K562 (cell line): Measurements from ENCODE around the gene CEBPB. TPM values are rescaled to one million over a fixed set of nuclear protein-coding genes. Genes with fewer than 3 reads are reported as not detected.
A peak's percentile ranks its signal among the peaks of the same experiment; 100 is the strongest.

Experiments
- ASH1L ChIP-seq: fragments of 450-650 bp; IDR thresholded peaks from 2 replicates; pipeline ENCODE4 v1.6.1; 2018; ENCODE audit warnings: borderline replicate concordance, mild to moderate bottlenecking, low read depth; ENCODE audit not compliant: partially characterized antibody
- BRD9 ChIP-seq: fragments of 450-650 bp; IDR thresholded peaks from 2 replicates; pipeline ENCODE4 v1.6.1; 2018; ENCODE audit warnings: low read depth; ENCODE audit not compliant: partially characterized antibody
- CBX2 ChIP-seq: fragments of 200-600 bp; sonication (generic); IDR thresholded peaks from one replicate; pipeline ENCODE4 v1.6.1; 2012; ENCODE audit warnings: mild to moderate bottlenecking, low read length, inconsistent platforms; ENCODE audit not compliant: insufficient read depth, poor library complexity, severe bottlenecking
- DDX20 ChIP-seq: fragments of 450-650 bp; IDR thresholded peaks from 2 replicates; pipeline ENCODE4 v1.6.1; 2016; ENCODE audit warnings: missing genetic modification characterization, low read depth, mild to moderate bottlenecking, missing compliant biosample characterization, moderate library complexity
- HBP1 ChIP-seq: fragments of 450-650 bp; formaldehyde crosslinking; IDR thresholded peaks from 2 replicates; pipeline ENCODE4 v1.4.0; 2022; ENCODE audit warnings: missing genetic modification characterization
- HEY1 ChIP-seq: fragments of 250-450 bp; sonication (Bioruptor Pico); IDR thresholded peaks from 2 replicates; pipeline ENCODE4 v1.5.0; 2020; ENCODE audit warnings: mild to moderate bottlenecking, moderate library complexity, borderline replicate concordance
- ILF3 ChIP-seq: fragments of 450-650 bp; IDR thresholded peaks from 2 replicates; pipeline ENCODE4 v1.6.1; 2018; ENCODE audit warnings: antibody characterized with exemption, mild to moderate bottlenecking, moderate library complexity, borderline replicate concordance
- JUND ChIP-seq, 2 experiments: IDR thresholded peaks; 2 replicates in 1 of 2; 3 replicates in 1 of 2; pipeline ENCODE4 v1.6.1; 2011; ENCODE audit warnings: borderline replicate concordance in 2 of 2, low read depth in 2 of 2, low read length in 2 of 2, improper control_type of control experiment in 1 of 2, missing biosample characterization in 1 of 2, missing genetic modification characterization in 1 of 2, missing genetic modification reagents in 1 of 2
- MBD1 ChIP-seq: fragments of 250-450 bp; sonication (Bioruptor Pico); IDR thresholded peaks from 2 replicates; pipeline ENCODE4 v1.8.0; 2022; ENCODE audit warnings: inconsistent platforms
- MEIS2 ChIP-seq: fragments of 450-650 bp; IDR thresholded peaks from 2 replicates; pipeline ENCODE4 v1.6.1; 2014; ENCODE audit warnings: mild to moderate bottlenecking; ENCODE audit not compliant: partially characterized antibody
- NFE2 ChIP-seq: IDR thresholded peaks from 2 replicates; pipeline ENCODE4 v1.6.1; 2014; ENCODE audit warnings: antibody characterized with exemption, low read depth
- PPARD ChIP-seq: fragments of 250-450 bp; sonication (Bioruptor Pico); IDR thresholded peaks from 2 replicates; pipeline ENCODE4 v1.8.0; 2022; ENCODE audit warnings: inconsistent platforms, mild to moderate bottlenecking, moderate library complexity
- SLC30A9 ChIP-seq: fragments of 250-450 bp; sonication (Bioruptor Pico); IDR thresholded peaks from 2 replicates; pipeline ENCODE4 v1.8.0; 2022; ENCODE audit warnings: mild to moderate bottlenecking, moderate library complexity
- SMARCA4 ChIP-seq: fragments of 450-650 bp; IDR thresholded peaks from 2 replicates; pipeline ENCODE4 v1.6.1; 2016
- SNIP1 ChIP-seq: fragments of 450-650 bp; IDR thresholded peaks from 2 replicates; pipeline ENCODE4 v1.7.1; 2017; ENCODE audit warnings: low read depth, mild to moderate bottlenecking
- TAF15 ChIP-seq: fragments of 200-400 bp; formaldehyde crosslinking; IDR thresholded peaks from 2 replicates; pipeline ENCODE4 v1.6.1; 2017; ENCODE audit warnings: mild to moderate bottlenecking, low read depth, low read length, moderate library complexity
- TAF9B ChIP-seq: fragments of 450-650 bp; IDR thresholded peaks from 2 replicates; pipeline ENCODE4 v1.6.1; 2018; ENCODE audit warnings: mild to moderate bottlenecking; ENCODE audit not compliant: partially characterized antibody
- ZBTB1 ChIP-seq: sonication (generic); formaldehyde crosslinking; IDR thresholded peaks from 2 replicates; pipeline ENCODE4 v1.8.1; 2023; ENCODE audit warnings: missing genetic modification reagents, low read depth, mild to moderate bottlenecking, borderline replicate concordance
- ZFP36 ChIP-seq: fragments of 150-350 bp; IDR thresholded peaks from 2 replicates; pipeline ENCODE4 v1.6.1; 2018; ENCODE audit warnings: low read length, low read depth; ENCODE audit not compliant: partially characterized antibody
- ZNF217 ChIP-seq: sonication (generic); formaldehyde crosslinking; IDR thresholded peaks from 2 replicates; pipeline ENCODE4 v1.8.0; 2022; ENCODE audit warnings: mild to moderate bottlenecking, missing genetic modification reagents
- ZNF347 ChIP-seq: fragments of 450-650 bp; formaldehyde crosslinking; IDR thresholded peaks from 2 replicates; pipeline ENCODE4 v1.4.0; 2020; ENCODE audit warnings: low read depth, mild to moderate bottlenecking, moderate library complexity
- ZNF584 ChIP-seq: fragments of 200-800 bp; sonication (Bioruptor generic); IDR thresholded peaks from 2 replicates; pipeline ENCODE4 v1.6.1; 2016; ENCODE audit warnings: low read depth, mild to moderate bottlenecking, missing genetic modification characterization, missing compliant biosample characterization
- ZNF764 ChIP-seq: fragments of 250-450 bp; sonication (Bioruptor Pico); IDR thresholded peaks from 2 replicates; pipeline ENCODE4 v1.4.0; 2020; ENCODE audit warnings: low read depth, mild to moderate bottlenecking, moderate library complexity
- polyA plus RNA-seq, 8 experiments: library from polyadenylated mRNA; depleted of rRNA in 4 of 8; stranded (reverse) in 5 of 8; unstranded in 3 of 8; fragments of >200 nt; fragmentation: Nextera tagmentation in 2 of 8; fragmentation: Illumina TruSeq in 1 of 8; extraction: Ambion mirVana in 2 of 8; extraction: Trizol in 1 of 8; gene quantifications; 2 replicates each; pipeline versions ENCODE4 v1.2.1 to v1.2.3, GENCODE V29; 2011 to 2014; ENCODE audit warnings: inconsistent platforms in 1 of 8, missing spikeins in 1 of 8
- total RNA-seq, 7 experiments: library from RNA; depleted of rRNA in 6 of 7; stranded (reverse); fragments of >200 nt in 6 of 7; fragmentation: Illumina TruSeq in 2 of 7; extraction: Trizol in 2 of 7; gene quantifications; 2 replicates each; pipeline versions ENCODE4 v1.2.1 to v1.2.3, GENCODE V29; 2011 to 2021; ENCODE audit warnings: low replicate concordance in 1 of 7
- TF ChIP-seq, protein P1 (sequence below): fragments of 250-450 bp; sonication (Bioruptor Pico); IDR thresholded peaks from 2 replicates; pipeline ENCODE4 v1.8.0; 2021; ENCODE audit warnings: borderline replicate concordance, mild to moderate bottlenecking, moderate library complexity; ENCODE audit not compliant: poor library complexity, severe bottlenecking

The CEBPB gene
- total and polyA plus RNA-seq, 9 of the 15 experiments (the other 6 are each of a cell fraction or from before 2014, with no cell fraction given): 1.2 to 72.6 (median 7.8) TPM

DNA sequence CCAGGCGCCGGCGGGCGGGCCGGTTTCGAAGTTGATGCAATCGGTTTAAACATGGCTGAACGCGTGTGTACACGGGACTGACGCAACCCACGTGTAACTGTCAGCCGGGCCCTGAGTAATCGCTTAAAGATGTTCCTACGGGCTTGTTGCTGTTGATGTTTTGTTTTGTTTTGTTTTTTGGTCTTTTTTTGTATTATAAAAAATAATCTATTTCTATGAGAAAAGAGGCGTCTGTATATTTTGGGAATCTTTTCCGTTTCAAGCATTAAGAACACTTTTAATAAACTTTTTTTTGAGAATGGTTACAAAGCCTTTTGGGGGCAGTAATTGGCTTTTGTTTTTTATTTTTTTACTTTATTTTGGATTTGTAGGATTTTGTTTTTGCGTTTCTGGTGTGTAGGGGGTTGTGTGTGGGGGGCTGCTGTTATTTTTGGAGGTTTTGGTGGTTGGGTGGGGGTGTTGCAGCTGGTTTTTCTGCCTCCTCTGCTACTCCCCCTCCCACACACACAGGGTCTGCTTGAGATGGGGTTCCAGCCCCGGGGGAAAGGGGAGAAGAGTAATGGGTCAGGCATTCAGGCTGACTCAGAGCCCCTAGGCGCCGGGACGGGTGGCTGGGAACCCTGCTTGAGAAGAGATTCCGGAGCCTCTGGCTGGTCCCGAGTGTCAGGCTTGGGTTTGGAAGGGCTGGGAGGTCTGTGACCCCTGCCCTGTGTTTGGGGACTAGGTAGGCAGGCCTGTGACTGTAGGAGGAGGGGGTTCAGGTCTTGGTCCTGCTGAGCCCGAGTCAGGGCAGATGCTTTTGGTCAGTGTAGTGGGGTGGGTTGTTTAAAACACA lies 2.0 kb downstream of the CEBPB start (continued):
- TF ChIP-seq DDX20 (no peak), SMARCA4 (peak; percentile 74; the same call in 1 of the 2 replicates), SLC30A9 (no peak), HBP1 (CRISPR knock-in tag) (no peak; the same call in 1 of the 2 replicates), ZBTB1 (CRISPR knock-in tag) (no peak), SNIP1 (peak; percentile 71), NFE2 (0 out of 2 replicates have a peak, but pooled peaks have one; percentile 2), TAF9B (peak; percentile 83), MBD1 (CRISPR knock-in tag) (no peak), CBX2 (no peak), BRD9 (peak; percentile 96), ZNF347 (no peak), PPARD (no peak), ZNF584 (0 out of 2 replicates have a peak, but pooled peaks have one; percentile 24), JUND (IDR thresholded peaks at IDR 0.05; ENCODE audit: borderline replicate concordance, low read depth, low read length) (peak; percentile 90), JUND (tag; IDR thresholded peaks at IDR 0.05; ENCODE audit: borderline replicate concordance, low read depth, low read length) (peak; percentile 68; the same call in 1 of the 3 replicates), ASH1L (no peak), ZNF217 (CRISPR knock-in tag) (no peak), ZNF764 (no peak), TAF15 (no peak), HEY1 (CRISPR knock-in tag) (no peak), ILF3 (no peak), MEIS2 (peak; percentile 90), ZFP36 (no peak)
- TF ChIP-seq, protein P1, sequence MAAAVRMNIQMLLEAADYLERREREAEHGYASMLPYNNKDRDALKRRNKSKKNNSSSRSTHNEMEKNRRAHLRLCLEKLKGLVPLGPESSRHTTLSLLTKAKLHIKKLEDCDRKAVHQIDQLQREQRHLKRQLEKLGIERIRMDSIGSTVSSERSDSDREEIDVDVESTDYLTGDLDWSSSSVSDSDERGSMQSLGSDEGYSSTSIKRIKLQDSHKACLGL (CRISPR knock-in tag): peak; percentile 82
